Cortex of kidney (tissue), 1 donor: Measurements from ENCODE around the gene WDR59.

Experiments used
- DNase-seq: peaks from one replicate; lab custom pipeline; 2025; lab: John Stamatoyannopoulos, UW

The WDR59 gene

GRCh38 chr16:74903120-74903519 lies 81.8 kb downstream of the WDR59 start:
- no peak for DNase-seq

- DNase-seq: no peak
Observed at GRCh38 chr16:74902161-74902560, 82.8 kb downstream of the WDR59 start.

- no peak for DNase-seq
Observed at GRCh38 chr16:74901606-74902005, 83.3 kb downstream of the WDR59 start.

- no peak for DNase-seq
Observed at GRCh38 chr16:74899816-74900215, 85.1 kb downstream of the WDR59 start.

- DNase-seq: no peak
Observed at GRCh38 chr16:74898659-74899058, 86.3 kb downstream of the WDR59 start.

GRCh38 chr16:74896389-74897370 lies 88.2 kb downstream of the WDR59 start:
- no peak for DNase-seq

GRCh38 chr16:74893541-74893940 lies 91.4 kb downstream of the WDR59 start:
- DNase-seq: no peak

- DNase-seq: no peak
Observed at GRCh38 chr16:74892574-74893461, 92.1 kb downstream of the WDR59 start.

GRCh38 chr16:74888888-74889287 lies 96.0 kb downstream of the WDR59 start:
- DNase-seq: no peak

- DNase-seq: no peak
Observed at GRCh38 chr16:74888232-74888862, 96.6 kb downstream of the WDR59 start.

- DNase-seq: no peak
Observed at GRCh38 chr16:74887084-74887483, 97.8 kb downstream of the WDR59 start.

- DNase-seq: no peak
Observed at GRCh38 chr16:74877706-74878105, 107.2 kb downstream of the WDR59 start.

- DNase-seq: no peak
Observed at GRCh38 chr16:74874912-74875546, 109.9 kb downstream of the WDR59 start.

- no peak for DNase-seq
Observed at GRCh38 chr16:74874123-74874522, 110.8 kb downstream of the WDR59 start.

GRCh38 chr16:74872302-74872701 lies 112.6 kb downstream of the WDR59 start:
- DNase-seq: no peak

- DNase-seq: no peak
Observed at GRCh38 chr16:74871608-74872007, 113.3 kb downstream of the WDR59 start.

- no peak for DNase-seq
Observed at GRCh38 chr16:74868501-74868900, 116.4 kb downstream of the WDR59 start.

GRCh38 chr16:74868035-74868434 lies 116.9 kb downstream of the WDR59 start:
- DNase-seq: no peak

- no peak for DNase-seq
Observed at GRCh38 chr16:74867281-74867849, 117.6 kb downstream of the WDR59 start.

GRCh38 chr16:74865922-74866598 lies 118.9 kb downstream of the WDR59 start:
- no peak for DNase-seq

GRCh38 chr16:74862743-74863244 lies 122.1 kb downstream of the WDR59 start:
- no peak for DNase-seq
